BJ (cell line): Measurements from ENCODE around the gene GPR12. TPM values are rescaled to one million over a fixed set of nuclear protein-coding genes. Genes with fewer than 3 reads are reported as not detected.

Experiments
- CTCF ChIA-PET: fragments of 350-600 bp; formaldehyde crosslinking; extraction: SDS; loops from one replicate; lab custom pipeline; 2021; ENCODE audit warnings: antibody characterized with exemption, inconsistent platforms; lab: Yijun Ruan, JAX
- POLR2A ChIA-PET: fragments of 300-600 bp; sonication (Branson Sonifier 250); formaldehyde crosslinking; extraction: SDS; loops from one replicate; lab custom pipeline; 2021; ENCODE audit warnings: antibody characterized with exemption; lab: Charles Lee
- DNase-seq: peaks from one replicate; pipeline ENCODE4 v3.0.0-alpha.2; 2011; ENCODE audit warnings: low read depth
- H3K27me3 ChIP-seq: 2 replicates; pipeline ENCODE4 v1.6.0; 2011; ENCODE audit warnings: low read length; ENCODE audit not compliant: control insufficient read depth, insufficient read depth
- H3K36me3 ChIP-seq: 2 replicates; pipeline ENCODE4 v1.5.1; 2011; ENCODE audit warnings: low read length; ENCODE audit not compliant: control insufficient read depth, insufficient read depth
- H3K4me3 ChIP-seq: 2 replicates; pipeline ENCODE4 v1.5.1; 2011; ENCODE audit warnings: low read depth, mild to moderate bottlenecking, control low read depth, low read length
- polyA minus RNA-seq: library from RNA; depleted of rRNA, polyadenylated mRNA; stranded (reverse); fragments of >200 nt; gene quantifications from 2 replicates; pipeline ENCODE4 v1.2.3, GENCODE V29; 2011; rRNA and poly(A)+ RNA removed
- polyA plus RNA-seq: library from polyadenylated mRNA; depleted of rRNA; stranded (reverse); fragments of >200 nt; gene quantifications from 2 replicates; pipeline ENCODE4 v1.2.3, GENCODE V29; 2011; rRNA removed
- TF ChIP-seq, protein P1 (sequence below): IDR thresholded peaks from 2 replicates; pipeline ENCODE4 v1.5.1; 2011; ENCODE audit warnings: low read depth, mild to moderate bottlenecking, control low read depth, inconsistent platforms, low read length, moderate library complexity; ENCODE audit not compliant: insufficient read depth

Gene GPR12, protein sequence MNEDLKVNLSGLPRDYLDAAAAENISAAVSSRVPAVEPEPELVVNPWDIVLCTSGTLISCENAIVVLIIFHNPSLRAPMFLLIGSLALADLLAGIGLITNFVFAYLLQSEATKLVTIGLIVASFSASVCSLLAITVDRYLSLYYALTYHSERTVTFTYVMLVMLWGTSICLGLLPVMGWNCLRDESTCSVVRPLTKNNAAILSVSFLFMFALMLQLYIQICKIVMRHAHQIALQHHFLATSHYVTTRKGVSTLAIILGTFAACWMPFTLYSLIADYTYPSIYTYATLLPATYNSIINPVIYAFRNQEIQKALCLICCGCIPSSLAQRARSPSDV
- not detected in 2 replicates for polyA plus RNA-seq
- not detected in 2 replicates for polyA minus RNA-seq

DNA sequence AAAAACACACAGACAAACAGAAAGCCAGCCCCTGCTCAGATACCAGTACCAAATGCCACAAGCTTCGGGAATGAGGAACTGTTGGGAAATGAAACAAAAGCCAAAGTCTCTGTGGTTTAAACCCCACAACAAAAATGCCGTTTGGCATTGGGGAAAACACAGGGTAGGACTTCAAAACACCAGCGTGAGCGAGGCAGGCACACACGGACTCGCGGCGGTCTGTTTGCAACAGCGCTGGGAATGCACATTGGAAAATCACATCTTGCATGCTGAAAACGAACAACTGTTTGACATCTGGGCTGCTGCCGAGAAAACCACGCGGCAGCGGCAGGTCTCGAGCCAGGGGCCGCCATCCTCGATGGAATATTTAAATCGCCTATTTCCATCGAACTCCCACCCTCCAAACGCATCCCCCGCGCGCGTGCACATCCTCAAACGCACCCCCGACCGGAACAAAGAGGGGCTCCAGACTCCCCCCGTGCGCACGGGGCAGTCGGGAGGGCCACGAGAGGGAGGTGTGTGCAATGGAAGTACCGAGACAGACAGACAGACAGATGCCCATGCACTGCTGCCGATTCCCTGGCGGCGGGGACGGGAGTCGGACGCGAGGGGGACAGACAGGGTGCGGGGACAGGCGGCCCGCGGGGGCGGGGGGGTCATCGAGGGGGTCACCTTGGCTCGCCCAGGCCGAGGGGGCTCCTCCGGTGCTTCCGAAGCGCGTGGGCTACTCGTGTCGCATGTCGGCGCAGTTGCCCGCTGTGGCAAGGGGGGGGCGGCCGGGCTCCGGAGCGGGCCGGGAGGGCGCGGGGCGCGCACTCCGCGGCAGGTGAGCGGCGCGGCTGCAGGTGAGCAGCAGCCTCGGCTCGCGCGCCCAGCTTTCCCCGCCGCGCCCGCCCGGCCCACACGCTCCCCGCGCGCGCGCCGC, at the start of gene GPR12:
GPR12 (minus strand) TSS at position 880 of the 925 bp plus-strand sequence. CDS start 959 bp downstream, outside the sequence.
- POLR2A ChIA-PET, result no interaction called here
- TF ChIP-seq, protein P1, sequence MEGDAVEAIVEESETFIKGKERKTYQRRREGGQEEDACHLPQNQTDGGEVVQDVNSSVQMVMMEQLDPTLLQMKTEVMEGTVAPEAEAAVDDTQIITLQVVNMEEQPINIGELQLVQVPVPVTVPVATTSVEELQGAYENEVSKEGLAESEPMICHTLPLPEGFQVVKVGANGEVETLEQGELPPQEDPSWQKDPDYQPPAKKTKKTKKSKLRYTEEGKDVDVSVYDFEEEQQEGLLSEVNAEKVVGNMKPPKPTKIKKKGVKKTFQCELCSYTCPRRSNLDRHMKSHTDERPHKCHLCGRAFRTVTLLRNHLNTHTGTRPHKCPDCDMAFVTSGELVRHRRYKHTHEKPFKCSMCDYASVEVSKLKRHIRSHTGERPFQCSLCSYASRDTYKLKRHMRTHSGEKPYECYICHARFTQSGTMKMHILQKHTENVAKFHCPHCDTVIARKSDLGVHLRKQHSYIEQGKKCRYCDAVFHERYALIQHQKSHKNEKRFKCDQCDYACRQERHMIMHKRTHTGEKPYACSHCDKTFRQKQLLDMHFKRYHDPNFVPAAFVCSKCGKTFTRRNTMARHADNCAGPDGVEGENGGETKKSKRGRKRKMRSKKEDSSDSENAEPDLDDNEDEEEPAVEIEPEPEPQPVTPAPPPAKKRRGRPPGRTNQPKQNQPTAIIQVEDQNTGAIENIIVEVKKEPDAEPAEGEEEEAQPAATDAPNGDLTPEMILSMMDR, result no peak
- CTCF ChIA-PET, result no interaction called here
- H3K27me3 ChIP-seq, result peaks cover 25% of the 10 kb centered on the region
- H3K36me3 ChIP-seq, result no peaks in the 10 kb centered on the region
- no peak for DNase-seq
- H3K4me3 ChIP-seq, result no peak within 1 kb of the TSS

DNA sequence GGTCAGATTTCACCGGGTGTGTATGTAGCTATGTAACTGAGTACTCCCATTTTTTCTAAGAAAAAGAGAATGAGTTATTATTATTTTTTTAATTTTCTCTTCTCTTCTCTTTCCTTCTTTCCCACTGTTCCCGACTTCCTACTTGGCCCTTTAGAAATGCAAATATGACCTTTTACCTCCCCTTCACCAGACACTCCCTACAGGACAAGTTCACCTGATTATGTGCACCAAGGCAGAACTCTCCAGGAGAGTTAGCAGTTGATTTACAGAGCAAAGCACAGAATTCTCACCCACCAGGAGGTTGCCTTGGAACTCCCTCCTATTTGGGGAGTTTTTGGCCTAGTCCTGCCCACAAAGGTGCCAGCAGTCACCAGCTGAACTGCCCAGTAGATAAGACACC, 49.5 kb upstream of the GPR12 start:
- ChIA-PET CTCF (interaction anchor here (1.4 to 1.5 kb wide), 2 partner anchors 9 to 24 kb away, joined by 3 to 4 read pairs; no protein-coding TSS in a partner anchor), POLR2A (no interaction called here)
- Histone ChIP-seq H3K27me3 (no peaks in the 10 kb centered on the region), H3K4me3 (no peak overlapping the region), H3K36me3 (no peaks in the 10 kb centered on the region)
- DNase-seq, result no peak
- TF ChIP-seq, protein P1, result no peak

DNA sequence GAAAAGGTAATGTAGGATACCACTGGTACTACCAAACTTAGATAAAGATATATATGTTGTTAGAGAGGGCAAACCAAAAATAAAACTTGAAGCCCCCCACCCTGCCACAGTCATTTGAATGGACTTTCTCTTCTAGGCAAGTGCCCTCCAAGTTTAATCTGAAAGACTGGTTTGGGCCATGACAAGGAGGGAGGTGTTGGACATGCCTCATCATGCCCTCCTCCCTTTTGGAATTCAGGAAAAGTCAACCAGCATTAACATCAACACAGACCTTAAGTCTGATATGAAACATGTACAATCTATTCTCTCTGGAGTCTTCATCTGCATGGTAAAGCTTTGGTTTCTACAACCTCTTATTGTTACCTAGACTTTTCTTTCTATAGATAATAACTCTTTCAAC, 46.3 kb upstream of the GPR12 start:
- Histone ChIP-seq H3K27me3 (no peaks in the 10 kb centered on the region), H3K36me3 (no peaks in the 10 kb centered on the region), H3K4me3 (no peak overlapping the region)
- DNase-seq, result no peak
- TF ChIP-seq, protein P1, result no peak
- ChIA-PET POLR2A (no interaction called here), CTCF (no interaction called here)

DNA sequence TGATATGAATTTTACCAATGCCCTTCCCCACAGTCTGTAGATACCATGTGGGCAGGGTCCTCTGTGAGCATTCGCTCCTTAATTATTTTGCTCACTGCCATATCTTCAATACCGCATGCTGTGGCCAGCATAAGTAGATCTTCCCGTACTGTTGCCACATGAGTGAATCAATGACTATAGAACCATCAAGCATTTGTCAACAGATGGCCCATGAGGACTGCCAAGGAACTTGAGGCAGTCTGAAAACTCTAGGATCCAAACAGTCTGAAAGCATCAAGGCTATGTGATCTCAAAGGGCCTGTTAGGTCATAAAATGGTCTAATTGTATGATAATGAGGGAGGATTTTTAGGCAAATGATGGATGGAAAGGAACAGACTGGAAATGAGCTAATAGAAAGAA, 27.4 kb upstream of the GPR12 start:
- TF ChIP-seq, protein P1, result no peak
- Histone ChIP-seq H3K27me3 (peaks cover 2% of the 10 kb centered on the region; the same call in 1 of the 2 replicates), H3K36me3 (no peaks in the 10 kb centered on the region), H3K4me3 (no peak overlapping the region)
- CTCF ChIA-PET, result no interaction called here
- POLR2A ChIA-PET, result no interaction called here
- DNase-seq, result no peak
